Activated CD8-positive, alpha-beta memory T cell treated with anti-CD3 and anti-CD28 coated beads for 36 hours (primary cell): ENCODE data around the gene ARSG. TPM values are rescaled to one million over a fixed set of nuclear protein-coding genes. Genes with fewer than 3 reads are reported as not detected.
"Not testable (repeated sequence)": the region's sequence is repeated elsewhere in the genome, so short reads cannot be mapped to it uniquely, and the experiment has no call there.

Source experiments
- CTCF ChIA-PET: fragments of 350-600 bp; sonication (Branson Sonifier 250); formaldehyde crosslinking; loops from one replicate; lab custom pipeline; 2021; ENCODE audit warnings: antibody characterized with exemption; lab: Charles Lee
- POLR2A ChIA-PET: fragments of 350-600 bp; sonication (Branson Sonifier 250); formaldehyde crosslinking; loops from one replicate; lab custom pipeline; 2021; ENCODE audit warnings: antibody characterized with exemption; lab: Charles Lee
- total RNA-seq, 2 experiments: library from RNA; stranded (reverse); gene quantifications; one replicate each; pipeline ENCODE4 v1.2.3, GENCODE V29; 2021

ARSG gene
- total RNA-seq, 2 experiments from 2014 or later = 8.3 to 9.9 TPM

DNA sequence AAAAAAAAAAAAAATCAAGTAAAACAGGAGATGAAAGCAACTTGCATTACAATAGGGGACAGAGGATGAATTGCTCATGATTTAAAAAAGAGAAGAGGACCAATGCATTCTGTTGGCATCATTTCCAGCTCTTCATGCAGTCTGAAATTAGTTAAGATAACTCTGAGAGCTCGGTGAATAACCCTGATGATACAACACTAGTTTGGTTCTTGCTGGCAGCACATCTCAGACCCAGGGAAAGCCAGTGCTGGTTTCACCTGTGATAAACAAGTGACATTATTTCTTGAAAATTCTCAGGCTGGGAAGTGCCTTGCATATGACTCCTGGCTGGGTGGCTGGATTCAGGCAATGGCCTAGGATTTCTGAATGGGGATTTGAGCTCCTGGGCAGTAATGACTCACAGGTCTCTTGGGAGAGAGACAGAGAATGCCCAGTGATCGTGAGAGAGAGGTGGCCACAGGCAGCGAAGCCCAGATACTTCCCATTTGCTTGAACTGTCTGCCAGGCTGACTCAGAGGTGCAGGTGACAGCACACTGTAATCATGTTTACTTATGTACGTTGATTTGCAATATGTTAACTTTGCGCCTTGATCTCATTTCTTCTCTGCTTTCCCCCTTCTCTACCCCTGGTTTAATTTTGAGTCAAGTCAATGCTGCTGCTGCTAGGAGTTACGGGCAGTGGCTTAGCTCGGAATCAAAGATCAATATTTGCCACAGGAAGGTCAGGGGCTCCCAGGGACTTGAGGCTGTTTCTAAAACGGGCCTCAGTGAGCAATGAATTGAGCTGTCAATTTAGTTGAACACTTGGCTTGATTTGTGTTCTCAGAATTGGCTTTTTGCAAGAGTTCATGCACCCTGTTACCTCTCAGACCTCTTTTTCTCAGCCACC, 27.1 kb downstream of the ARSG start:
- POLR2A ChIA-PET = no interaction called here
- CTCF ChIA-PET = no interaction called here

DNA sequence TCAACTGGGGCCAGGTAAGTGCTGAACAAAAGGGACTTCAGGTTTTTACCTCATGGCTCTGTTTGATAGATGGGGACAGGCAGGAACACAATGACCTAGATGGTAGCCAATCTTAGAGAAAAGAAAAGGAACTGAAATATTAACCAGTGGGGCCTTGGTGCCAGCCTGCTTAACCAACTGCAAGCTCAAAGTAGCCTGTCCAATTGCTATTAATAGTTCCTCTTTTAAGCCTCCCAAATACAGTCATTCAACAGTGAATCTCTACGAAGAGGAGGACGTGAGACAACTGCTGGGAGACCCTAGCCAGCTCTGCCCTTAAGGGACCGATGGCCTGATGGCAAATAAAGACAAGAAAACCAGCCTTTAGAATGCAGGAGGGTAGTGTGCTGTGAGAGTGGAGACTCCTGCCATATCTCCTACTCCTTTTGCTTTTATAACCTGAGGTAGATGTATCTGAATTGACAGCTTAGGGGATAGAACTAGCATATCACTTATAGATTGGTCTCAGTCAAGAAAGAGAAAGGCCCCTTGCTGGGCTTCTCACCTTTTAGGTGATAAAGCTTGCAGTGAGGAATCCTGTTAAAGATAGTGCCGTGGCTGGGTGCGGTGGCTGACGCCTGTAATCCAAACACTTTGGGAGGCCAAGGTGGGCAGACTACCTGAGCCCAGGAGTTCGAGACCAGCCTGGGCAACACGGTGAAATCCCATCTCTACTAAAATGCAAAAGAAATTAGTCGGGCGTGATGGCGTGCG, 28.3 kb downstream of the ARSG start:
- ChIA-PET POLR2A (no interaction called here), CTCF (no interaction called here)

DNA sequence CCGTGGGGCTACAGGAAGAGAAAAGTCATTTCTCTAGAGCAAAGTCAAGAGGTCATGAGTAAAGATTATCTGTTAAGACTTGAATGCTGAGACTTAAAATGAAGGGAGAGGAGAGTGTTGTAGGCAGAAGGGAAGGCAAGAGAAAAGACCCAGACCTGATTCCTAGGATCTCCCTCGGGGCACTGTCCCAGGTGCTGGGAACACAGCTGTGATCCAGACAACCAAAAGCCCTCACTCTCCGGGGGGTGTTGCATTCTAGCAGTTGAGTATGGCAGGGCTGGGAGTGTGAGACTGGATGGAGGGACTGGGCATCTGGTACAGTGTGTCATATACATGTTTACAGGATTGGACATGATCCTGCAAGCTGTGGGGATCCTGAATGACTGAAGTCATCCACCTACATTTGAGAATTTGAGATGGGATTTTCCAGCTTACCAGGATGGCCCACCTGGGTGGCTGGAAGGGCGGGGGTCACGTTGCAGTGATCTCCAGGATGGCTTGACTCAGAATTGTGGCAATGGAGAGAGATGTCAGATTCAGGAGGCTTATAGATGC, 29.1 kb downstream of the ARSG start:
- ChIA-PET POLR2A (no interaction called here), CTCF (no interaction called here)

DNA sequence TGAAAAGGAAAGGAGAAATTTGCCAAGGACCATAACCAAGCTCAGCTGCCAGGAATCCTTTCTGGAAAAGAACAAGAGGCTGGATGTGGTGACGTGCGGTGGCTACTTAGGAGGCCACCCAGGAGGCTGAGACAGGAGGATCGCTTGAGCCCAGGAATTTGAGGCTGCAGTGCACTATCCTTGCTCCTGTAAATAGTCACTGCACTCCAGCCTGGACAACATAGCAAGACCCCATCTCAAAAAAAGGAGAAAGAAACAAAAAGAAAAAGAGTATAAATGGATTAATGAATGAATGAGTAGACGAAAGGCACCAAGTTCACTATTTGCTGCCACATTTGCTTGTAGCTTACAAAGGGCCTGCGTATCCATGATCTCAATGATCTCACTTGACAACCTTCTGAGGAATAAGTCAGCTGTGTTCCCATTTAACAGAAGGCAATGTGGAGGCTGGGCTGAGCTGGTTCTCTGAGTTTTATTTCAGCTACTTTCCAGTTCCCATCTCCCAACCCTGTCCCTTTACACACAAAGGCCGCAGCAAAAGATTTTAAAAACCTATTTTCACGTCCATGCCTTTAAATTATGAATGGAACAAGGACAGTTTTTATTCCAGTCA, 29.8 kb downstream of the ARSG start:
- ChIA-PET POLR2A (no interaction called here), CTCF (interaction anchor here (0.6 to 1.4 kb wide), 3 partner anchors 14 to 57 kb away, joined by 3 to 4 read pairs (median 3); no protein-coding TSS in a partner anchor)

DNA sequence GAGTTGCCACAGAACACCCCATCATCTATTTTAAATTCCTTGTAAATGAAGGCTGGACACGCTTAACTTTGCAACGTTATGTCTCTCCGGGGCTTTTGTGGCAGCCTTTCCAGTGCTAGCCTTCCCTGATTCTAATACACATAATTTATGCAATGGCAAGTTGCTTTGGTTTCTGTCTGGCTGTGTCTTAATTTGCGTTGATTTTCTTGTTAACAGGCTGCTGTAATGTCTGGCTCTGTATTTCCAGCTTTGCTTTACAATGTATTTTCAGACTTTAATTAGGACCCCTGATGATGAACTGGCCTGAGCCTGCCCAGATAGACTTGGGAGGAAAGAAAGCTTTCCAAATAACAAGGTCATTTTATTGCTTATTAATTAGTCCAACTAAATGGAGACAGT, 30.3 kb downstream of the ARSG start:
- POLR2A ChIA-PET = no interaction called here

DNA sequence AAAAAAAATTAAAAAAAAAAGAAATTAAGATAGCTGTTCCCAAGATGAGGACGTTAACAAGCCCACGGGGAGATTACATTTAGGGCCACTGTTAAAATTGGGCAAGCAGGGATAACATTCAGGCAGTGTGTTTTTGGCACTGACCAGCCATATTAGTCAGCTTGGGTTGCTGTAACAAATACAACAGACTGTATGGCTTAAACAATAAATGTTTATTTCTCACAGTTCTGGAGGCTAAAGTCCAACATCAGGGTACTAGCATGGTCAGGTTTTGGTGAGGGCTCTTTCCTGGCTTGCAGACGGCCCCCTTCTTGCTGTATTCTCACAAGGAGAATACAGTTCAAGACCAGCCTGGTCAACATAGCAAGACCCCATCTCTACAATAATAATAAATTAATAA, 31.3 kb downstream of the ARSG start:
- ChIA-PET POLR2A (no interaction called here), CTCF (no interaction called here)

More for the DNA sequence above, 30.3 kb downstream of the ARSG start:
- CTCF ChIA-PET = interaction anchor here (0.9 to 1.4 kb wide), 2 partner anchors 14 to 58 kb away, joined by 3 to 4 read pairs; no protein-coding TSS in a partner anchor

DNA sequence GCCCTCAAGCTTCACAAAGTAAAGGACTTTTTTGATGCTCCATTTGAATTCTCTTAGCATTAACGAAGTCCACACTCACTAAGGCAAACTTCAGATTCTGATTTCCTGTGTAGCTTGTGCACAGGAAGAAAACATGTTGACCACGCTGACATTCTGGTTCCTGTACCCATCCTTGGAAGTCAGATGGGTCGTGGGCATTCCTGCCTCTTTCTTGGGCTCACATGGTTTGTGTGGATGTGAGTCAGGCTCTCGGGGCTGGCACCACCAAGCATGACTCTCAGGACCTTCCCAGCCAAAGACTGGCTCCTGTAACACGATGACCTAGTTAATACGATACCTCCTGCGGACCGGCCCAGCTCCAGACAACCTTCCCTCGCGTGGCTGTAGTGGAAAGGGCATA, 32.8 kb downstream of the ARSG start:
- ChIA-PET CTCF (no interaction called here), POLR2A (interaction anchor here (0.9 kb wide), 1 partner anchor 33 kb away, joined by 3 read pairs; the partner anchor contains the start of gene SLC16A6)

DNA sequence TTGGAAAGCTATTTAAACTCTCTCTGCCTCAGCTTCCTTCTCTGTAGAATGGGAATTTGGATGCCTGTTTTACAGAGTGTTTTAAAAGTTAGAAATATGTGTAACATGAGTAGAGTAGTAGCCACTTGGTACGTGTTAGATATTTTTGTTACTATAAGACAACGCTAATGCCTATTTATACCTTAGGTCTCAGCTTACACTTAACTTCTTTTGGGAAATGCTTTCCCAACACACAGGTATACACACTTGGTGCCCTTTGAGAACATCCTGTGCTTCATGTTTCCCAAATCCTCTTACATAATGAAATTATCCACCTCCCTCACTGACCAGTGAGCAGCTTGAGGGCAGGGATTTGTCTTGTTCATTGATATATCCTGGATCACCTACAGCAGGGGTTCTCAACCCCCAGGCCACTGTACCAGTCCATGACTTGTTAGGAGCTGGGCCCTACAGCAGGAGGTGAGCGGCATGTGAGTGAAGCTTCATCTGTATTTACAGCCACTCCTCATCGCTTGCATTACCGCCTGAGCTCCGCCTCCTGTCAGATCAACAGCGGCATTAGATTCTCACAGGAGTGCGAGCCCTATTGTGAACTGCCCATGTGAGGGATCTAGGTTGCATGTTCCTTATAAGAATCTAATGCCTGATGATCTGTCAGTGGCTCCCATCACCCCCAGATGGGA, 33.5 kb downstream of the ARSG start:
- ChIA-PET CTCF (no interaction called here), POLR2A (interaction anchor here (0.6 to 0.9 kb wide), 2 partner anchors 34 to 78 kb away, joined by 3 to 5 read pairs; partner anchors contain the start of gene SLC16A6)

DNA sequence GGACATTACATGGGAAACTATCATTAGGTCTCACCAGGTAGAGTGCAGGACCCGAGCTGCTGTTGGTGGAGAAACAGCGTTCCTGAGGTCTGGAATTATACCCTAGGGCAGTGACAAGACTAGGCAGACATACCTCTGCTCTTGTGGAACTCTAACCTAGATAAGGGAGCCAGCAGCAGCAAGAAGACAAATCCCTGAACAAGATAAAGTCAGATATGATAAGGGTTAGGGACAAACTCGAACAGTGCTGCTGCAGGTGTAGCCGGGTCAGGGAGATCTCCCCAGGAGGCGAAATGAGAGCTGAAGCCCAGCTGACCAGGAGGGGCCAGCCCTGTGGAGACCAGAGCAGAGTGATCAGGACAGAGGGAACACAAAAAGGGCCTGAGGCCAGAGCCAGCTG, 34.7 kb downstream of the ARSG start:
- POLR2A ChIA-PET = no interaction called here
- CTCF ChIA-PET = interaction anchor here (0.6 kb wide), 1 partner anchor 190 kb away, joined by 3 read pairs; no protein-coding TSS in a partner anchor

DNA sequence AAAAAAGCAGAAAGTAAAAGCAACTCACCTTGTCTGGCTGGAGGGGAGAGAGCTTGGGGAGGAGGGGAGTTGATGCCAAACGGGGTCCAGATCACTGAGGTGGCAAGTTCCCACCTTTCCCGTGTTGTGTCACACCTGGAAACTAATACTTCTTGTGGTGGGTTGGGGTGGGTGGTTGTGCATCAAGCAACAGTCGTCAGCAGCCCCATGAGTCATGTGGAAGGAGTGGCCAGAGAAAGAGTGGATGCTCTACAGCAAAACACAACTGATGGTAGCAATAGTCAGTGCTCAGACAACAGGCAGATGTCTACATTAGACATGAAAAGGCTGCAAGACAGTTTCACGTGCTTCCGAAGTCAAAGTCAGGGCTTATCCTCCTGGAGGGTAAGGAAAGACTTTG, 35.4 kb downstream of the ARSG start:
- CTCF ChIA-PET = no interaction called here
- POLR2A ChIA-PET = no interaction called here

DNA sequence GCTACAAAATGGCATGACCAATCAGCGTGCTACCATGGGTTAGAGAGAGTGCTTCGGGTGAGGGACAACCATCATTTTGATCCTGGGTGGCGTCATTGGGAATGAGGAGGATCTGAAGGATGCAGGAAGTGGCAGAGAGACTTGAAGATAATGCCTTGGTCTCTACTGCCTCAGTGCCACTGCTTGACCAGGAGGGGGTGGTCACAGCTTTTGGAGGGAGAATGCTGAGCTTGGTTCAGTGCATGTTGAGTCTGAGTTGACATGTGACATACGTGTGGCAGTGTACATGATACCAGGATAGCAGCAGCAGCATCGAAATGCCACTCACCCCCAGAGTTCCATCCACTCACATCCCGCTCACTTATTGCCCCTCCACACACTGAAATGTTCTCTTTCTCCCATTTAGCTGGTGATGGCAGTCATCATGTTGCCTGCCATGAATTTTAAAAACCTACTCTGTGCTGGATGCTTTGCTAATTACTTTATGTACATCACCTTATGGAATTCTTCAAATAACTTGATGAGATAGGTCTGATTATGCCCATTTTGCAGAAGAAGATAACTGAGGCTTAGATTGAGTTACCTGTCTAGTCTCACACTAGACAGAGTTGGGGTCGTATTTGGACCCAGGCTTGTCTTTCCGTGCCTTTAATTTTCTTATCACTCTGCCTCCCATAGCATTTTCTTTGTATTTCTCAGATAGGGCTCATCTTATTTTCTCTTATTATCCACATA, 36.7 kb downstream of the ARSG start:
- POLR2A ChIA-PET = no interaction called here
- CTCF ChIA-PET = interaction anchor here (1.4 kb wide), 1 partner anchor 108 kb away, joined by 3 read pairs; no protein-coding TSS in a partner anchor

DNA sequence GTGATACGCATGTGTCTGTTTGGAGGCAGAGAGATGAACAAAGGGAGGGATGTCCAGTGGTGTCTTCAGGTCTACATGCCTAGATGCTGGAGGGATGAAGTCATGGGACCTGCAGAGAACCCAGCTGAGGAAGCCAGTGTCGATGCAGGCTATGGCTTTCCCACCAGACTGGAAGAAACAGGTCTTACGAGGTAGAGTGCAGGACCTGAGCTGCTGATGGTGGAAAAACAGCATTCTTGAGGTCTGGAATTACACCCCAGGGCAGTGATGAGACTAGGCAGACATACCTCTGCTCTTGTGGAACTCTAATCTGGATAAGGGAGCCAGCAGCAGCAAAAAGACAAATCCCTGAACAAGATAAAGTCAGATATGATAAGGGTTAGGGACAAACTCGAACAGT, 37.4 kb downstream of the ARSG start:
- CTCF ChIA-PET = interaction anchor here (1.4 kb wide), 1 partner anchor 108 kb away, joined by 3 read pairs; no protein-coding TSS in a partner anchor
- POLR2A ChIA-PET = no interaction called here

DNA sequence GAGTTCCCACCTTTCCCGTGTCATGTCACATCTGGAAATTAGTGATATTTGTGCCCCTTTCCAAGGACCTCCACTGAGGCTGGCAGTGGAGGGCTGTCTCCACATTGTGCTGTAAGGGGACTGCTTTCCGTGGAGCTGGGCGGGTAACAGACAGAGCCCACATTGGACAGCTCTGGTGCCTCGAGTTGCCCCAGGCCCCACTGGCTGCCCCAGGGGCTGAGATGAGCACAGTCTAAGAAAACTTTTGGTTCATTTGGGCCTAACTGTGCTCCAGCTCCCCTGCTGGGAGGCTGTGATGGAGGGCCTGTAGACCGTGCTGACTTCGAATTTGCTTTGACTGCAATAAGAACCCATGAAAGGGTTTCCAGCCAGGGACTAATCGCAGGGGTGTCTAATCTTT, 38.0 kb downstream of the ARSG start:
- POLR2A ChIA-PET = no interaction called here
- CTCF ChIA-PET = interaction anchor here (0.6 kb wide), 1 partner anchor 221 kb away, joined by 4 read pairs; no protein-coding TSS in a partner anchor

DNA sequence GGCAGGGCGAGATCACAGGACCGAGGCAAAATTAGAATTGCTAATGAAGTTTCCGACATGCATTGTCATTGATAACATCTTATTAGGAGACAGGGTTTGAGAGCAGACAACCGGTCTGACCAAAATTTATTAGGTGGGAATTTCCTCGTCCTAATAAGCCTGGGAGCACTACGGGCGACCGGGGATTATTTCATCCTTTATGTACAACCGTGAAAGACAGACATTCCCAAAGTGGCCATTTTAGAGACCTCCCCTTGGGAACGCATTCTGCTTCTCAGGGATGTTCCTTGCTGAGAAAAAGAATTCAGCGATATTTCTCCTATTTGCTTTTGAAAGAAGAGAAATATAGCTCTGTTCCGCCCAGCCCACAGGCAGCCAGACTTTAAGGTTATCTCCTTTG, 40.6 kb downstream of the ARSG start:
- CTCF ChIA-PET, POLR2A ChIA-PET: not testable (repeated sequence)

DNA sequence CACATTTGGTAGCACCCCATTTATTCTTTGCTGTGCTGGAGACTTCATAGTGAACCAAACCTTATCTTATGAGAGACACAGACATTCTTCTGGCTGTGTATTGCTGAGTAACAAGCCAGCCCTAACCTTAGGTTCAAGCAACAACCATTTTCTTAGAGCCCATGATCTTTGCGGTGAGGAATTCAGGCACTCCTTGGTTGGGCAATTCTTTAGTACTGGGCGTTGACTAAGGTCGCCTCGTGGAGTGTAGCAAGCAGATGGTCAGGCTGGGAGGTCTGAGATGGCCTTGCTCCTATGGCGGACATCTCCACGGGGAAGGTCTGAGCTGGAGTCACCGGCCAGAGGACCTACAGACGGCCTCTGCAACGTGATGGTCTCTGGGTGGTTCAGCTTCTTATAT, 43.1 kb downstream of the ARSG start:
- ChIA-PET POLR2A (no interaction called here), CTCF (no interaction called here)

DNA sequence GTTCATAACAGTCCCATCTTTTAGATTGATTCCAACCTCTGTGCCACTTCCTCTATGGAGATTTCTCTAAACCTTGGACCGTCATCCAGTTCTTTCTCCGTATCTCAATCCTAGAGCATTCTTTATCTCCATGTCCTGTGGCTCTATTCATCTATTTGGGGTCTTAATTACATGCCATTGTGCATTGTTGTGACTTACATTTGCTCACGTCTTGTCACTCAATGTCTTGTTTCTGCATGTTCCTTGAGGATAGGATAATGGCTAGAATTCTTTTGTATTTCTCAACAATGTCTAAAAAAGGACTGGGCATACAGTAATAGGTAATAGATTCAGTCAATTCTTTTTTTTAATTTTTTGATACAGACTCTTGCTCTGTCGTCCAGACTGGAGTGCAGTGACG, 50.2 kb downstream of the ARSG start:
- POLR2A ChIA-PET = no interaction called here
- CTCF ChIA-PET = interaction anchor here (0.6 kb wide), 1 partner anchor 43 kb away, joined by 3 read pairs; no protein-coding TSS in a partner anchor

DNA sequence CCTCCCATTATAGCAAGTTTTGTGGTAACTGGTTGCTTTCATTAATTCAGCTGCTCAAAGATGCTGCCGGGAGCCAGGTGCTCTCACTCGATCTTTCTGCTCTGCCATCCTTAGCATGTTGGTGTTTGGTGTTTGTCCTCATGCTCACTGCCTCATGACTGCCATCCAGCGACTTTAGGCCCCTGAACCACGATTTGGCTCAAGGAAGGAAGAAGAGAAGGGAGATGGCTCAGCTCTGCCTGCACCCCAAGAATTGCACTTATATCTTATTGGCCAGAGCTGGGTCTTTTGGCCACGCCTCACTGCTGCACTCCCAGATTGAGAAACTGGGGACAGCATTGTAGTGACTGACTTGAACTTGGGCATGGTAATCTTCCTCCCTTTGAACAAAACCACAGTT, 52.7 kb downstream of the ARSG start:
- ChIA-PET CTCF (interaction anchor here (0.9 to 1.1 kb wide), 2 partner anchors 113 to 171 kb away, joined by 3 read pairs; partner anchors contain the start of gene WIPI1), POLR2A (interaction anchor here (1.7 kb wide), 1 partner anchor 52 kb away, joined by 4 read pairs; no protein-coding TSS in a partner anchor)
